Peyer's patch (tissue), 4 donors: ENCODE data around the gene OR4F6.
"Not testable (repeated sequence)": the region's sequence is repeated elsewhere in the genome, so short reads cannot be mapped to it uniquely, and the experiment has no call there.

Experiments used
- CTCF ChIP-seq, 6 experiments: fragments of 450-650 bp in 4 of 6; fragments of 200-600 bp in 2 of 6; sonication (generic) in 1 of 6; IDR thresholded peaks; one replicate each; pipeline ENCODE4 v1.5.1; 2017 to 2019; ENCODE audit warnings: antibody characterized with exemption in 6 of 6, mild to moderate bottlenecking in 3 of 6, moderate library complexity in 1 of 6
- POLR2A ChIP-seq, 2 donors: fragments of 450-650 bp; IDR thresholded peaks; one replicate each; pipeline ENCODE4 v1.5.1; 2017; ENCODE audit warnings: antibody characterized with exemption in 2 of 2, mild to moderate bottlenecking in 2 of 2, moderate library complexity in 2 of 2

- not testable (repeated sequence) for TF ChIP-seq POLR2A, CTCF (IDR thresholded peaks at IDR 0.05)
Observed at GRCh38 chr15:101788001-101788400, 15.3 kb upstream of the OR4F6 start.
